DMS114 treated with DMSO at 0.1 percent for 48 hours (cell line): Measurements from ENCODE around the gene CCDC60.
A peak's percentile ranks its signal among the peaks of the same experiment; 100 is the strongest.

Experiments used
- DNase-seq: peaks from one replicate; lab custom pipeline; 2025; ENCODE audit not compliant: unreplicated experiment; lab: John Stamatoyannopoulos, UW

The CCDC60 gene

GRCh38 chr12:119512772-119513497 lies 178.4 kb downstream of the CCDC60 start:
- no peak for DNase-seq

- DNase-seq: no peak
Measured at GRCh38 chr12:119528241-119528640, 193.7 kb downstream of the CCDC60 start.

- DNase-seq: no peak
Measured at GRCh38 chr12:119540476-119540875, 205.9 kb downstream of the CCDC60 start.

- peak; percentile 62 for DNase-seq
Measured at GRCh38 chr12:119544765-119545625, 210.5 kb downstream of the CCDC60 start.

GRCh38 chr12:119546340-119546739 lies 211.8 kb downstream of the CCDC60 start:
- DNase-seq: no peak

- DNase-seq: no peak
Measured at GRCh38 chr12:119547001-119547400, 212.5 kb downstream of the CCDC60 start.

- DNase-seq: no peak
Measured at GRCh38 chr12:119556854-119557253, 222.3 kb downstream of the CCDC60 start.

- DNase-seq: no peak
Measured at GRCh38 chr12:119565404-119565803, 230.9 kb downstream of the CCDC60 start.

- no peak for DNase-seq
Measured at GRCh38 chr12:119570771-119571170, 236.2 kb downstream of the CCDC60 start.

GRCh38 chr12:119573086-119573485 lies 238.6 kb downstream of the CCDC60 start:
- no peak for DNase-seq

GRCh38 chr12:119574255-119574654 lies 239.7 kb downstream of the CCDC60 start:
- DNase-seq: no peak

GRCh38 chr12:119576118-119576810 lies 241.7 kb downstream of the CCDC60 start:
- DNase-seq: no peak

- DNase-seq: no peak
Measured at GRCh38 chr12:119576915-119577314, 242.4 kb downstream of the CCDC60 start.

- DNase-seq: no peak
Measured at GRCh38 chr12:119578112-119578511, 243.6 kb downstream of the CCDC60 start.

GRCh38 chr12:119589097-119589496 lies 254.6 kb downstream of the CCDC60 start:
- DNase-seq: no peak

- DNase-seq: no peak
Measured at GRCh38 chr12:119589634-119590033, 255.1 kb downstream of the CCDC60 start.
